Fibroblast of skin of left quadriceps (primary cell): ENCODE results near the gene FIGNL2.

Source experiments
- DNase-seq, 2 experiments: peaks; one replicate each; pipeline ENCODE4 v3.0.0-alpha.2; 2013; ENCODE audit warnings: low read depth in 2 of 2

Gene FIGNL2

GRCh38 chr12:51855586-51856428 is 7.3 kb upstream of the FIGNL2 start:
- peak in 1 of 2 experiments; percentile 14 for DNase-seq

DNA sequence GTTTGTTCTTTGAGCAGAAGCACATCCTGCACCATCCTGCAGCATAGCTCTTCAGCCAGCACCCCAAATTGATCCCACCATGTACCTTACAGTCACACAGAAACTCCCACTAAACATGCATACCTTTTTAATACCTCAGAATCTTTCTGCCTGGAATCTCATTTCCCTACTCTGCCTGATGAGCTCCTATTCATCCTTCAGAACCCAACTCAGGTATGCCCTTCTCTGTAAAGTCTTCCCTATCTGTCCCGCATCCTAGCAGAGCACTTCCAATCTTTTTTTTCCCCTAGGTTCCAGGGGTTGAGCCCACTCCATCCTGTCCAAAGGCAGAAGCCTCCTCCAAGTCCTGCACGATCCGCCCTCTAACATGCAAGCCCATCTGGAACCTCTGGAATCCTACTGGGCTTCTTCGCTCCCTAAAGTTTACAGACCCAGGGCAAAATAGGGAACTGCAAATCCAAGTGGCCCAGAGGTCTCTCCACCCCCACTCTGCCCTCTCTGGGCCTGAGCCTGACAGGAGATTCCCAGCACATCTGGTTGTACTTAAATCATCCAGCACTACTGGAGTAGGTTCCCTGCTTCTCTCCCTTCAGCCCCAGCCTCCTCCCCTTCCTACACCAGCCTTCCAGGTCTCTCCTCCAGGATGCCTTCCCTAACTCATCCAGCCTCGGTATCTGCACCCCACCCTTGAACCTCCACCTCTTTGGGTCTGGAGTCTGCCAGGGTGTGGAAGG is 4.1 kb upstream of the FIGNL2 start:
- DNase-seq, result peak in 1 of 2 experiments; percentile 15

DNA sequence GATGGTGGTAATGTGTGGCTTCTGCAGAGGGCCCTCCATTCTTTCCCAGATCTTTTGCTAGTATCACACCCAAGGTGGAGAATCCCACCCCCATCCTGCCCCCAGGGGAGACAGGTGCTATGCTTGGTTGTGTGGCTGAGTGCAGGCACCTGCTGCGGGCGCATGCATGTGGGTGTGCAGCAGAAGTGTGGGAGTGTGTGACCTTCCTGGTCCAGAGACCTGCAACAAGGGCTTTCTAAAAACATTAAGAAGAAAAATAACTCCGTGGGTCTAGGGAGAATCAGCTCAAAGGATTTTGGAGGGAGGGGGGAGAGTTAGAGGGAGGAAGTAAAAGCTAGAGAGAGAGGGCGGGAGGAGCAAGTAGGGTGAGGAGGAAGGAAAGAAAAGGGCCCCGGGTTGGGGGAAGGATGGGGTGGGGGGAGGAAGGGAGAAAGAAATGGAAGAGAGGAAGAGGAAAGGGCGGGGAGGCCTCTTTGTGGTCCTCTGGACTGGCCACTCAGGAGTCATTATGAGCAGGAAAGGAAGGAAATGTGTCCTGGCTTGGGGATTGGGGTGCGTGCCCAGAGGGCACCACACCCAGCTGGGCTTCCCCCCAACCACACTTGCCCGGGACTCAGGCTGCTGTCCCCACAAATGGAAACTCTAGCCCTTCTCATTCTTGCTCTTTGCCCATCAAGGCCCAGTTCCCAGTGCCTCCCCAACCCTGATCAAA is 3.1 kb upstream of the FIGNL2 start:
- DNase-seq, result no peak

DNA sequence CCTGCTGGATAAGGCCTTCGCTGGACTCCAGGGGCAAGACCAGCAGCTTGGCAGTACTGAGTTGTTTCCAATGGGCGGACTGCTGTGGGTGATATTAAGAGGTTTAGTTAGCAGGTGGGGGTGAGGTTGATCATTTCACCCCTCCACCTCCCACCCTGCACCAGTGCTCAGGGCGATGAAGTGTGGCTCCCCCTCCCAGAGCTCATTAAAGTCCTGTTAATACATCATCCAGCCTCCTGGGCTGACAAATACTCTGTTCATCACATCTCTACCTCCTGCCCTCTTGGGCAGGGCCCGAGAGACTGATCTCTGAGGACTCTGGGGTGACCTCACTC is 2.4 kb upstream of the FIGNL2 start:
- no peak for DNase-seq

DNA sequence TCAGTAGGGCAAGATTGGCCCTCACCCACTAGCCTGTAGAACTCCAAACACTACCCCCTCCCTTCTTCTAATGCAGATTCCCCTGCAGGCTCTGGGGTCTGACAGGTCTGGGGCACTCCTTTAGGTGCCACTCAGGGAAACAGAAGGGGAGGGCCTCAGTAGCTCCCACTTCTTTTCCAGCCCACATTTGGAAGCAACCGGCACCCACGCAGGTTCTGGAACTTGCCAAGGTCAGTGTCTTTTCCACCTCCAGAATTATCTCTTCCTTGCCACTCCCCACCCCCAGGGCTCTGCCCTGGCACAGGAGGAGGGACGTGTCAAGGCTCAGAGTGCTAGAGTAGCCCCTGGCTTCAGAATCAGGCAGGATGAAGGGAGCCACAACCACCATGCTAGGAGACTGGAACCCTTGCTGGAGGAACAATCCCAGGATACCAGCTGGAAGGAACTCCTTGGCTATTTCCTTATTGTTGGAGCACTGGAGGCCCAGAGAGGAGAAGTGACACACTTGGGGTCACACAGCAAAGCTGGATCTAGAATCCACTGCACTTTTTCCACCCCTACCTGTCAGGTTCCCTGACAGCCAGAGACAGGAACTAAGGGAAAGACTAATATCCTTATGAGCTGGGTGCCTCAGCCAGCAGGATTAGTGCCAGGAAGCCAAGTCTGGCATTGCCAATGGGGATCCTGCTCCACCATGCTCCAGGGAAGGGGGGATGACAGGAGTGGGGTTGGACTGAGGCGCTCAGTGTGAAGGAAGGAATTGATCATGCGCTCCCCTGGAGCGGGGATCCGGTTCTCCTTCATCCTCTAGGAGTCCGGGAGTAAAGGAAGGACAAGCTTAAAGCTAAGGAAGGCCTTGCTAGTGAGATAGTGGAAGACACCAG is 1.8 kb upstream of the FIGNL2 start:
- no peak for DNase-seq

GRCh38 chr12:51848841-51849735 is 570 bp upstream of the FIGNL2 start:
- no peak for DNase-seq

DNA sequence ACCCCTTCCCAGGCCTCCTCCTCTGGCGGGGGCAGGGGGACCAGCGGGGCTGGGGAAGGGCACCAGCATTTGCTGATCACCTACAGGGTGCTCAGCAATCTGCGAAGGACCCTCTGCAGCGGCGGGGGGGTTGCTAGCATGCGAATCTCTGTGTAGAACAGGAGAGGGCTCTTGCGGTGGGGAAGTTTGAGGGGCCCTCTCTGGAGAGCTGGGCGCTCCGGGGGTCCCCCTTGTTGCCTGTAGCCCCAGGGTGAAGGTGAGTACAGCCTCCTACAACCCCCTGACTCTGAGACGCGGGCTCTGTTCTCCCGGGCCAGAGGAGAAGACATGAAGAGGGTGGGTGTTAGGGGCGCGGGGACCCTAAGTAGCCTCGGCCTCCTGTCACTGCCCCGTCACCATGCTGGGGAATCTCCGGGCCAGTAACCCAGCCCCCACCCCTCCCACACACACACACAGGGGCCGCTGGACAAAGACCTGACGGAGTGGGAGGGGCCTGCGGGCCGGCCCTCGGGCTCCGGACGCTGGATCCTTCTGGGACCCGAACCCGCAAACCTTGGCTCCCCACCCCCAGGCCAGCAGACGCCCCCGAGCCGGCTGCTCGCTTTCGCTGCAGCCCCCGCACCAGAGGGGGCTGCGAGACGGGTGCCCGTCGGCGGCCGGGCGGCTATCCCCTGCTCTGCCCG is 734 bp downstream of the FIGNL2 start:
- no peak for DNase-seq

- DNase-seq, result no peak
Observed at GRCh38 chr12:51846911-51847642, 1.4 kb downstream of the FIGNL2 start.

GRCh38 chr12:51846271-51846691 is 2.2 kb downstream of the FIGNL2 start:
- no peak for DNase-seq

- no peak for DNase-seq
Observed at GRCh38 chr12:51845482-51845881, 3.0 kb downstream of the FIGNL2 start.

GRCh38 chr12:51844854-51845253 is 3.7 kb downstream of the FIGNL2 start:
- DNase-seq, result no peak

DNA sequence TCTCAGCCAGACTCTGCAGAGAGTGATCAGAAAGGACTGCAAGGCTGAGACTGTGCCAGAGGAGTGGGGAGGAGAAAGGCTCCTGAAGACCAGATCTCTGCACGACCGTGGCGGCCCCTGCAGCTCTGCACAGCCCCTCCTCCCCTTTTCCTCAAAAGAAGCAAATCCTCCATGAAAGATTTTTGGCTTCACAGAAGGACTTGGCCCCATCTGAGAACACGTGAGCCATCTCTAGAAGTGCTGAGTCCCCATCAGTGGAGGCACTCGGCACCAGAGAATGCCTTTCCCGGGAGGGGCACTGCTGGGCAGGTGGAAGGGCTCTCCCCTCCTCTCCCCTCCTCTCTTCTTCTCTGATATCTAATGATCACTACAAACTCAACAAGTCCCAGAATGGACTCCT is 6.8 kb downstream of the FIGNL2 start:
- no peak for DNase-seq

DNA sequence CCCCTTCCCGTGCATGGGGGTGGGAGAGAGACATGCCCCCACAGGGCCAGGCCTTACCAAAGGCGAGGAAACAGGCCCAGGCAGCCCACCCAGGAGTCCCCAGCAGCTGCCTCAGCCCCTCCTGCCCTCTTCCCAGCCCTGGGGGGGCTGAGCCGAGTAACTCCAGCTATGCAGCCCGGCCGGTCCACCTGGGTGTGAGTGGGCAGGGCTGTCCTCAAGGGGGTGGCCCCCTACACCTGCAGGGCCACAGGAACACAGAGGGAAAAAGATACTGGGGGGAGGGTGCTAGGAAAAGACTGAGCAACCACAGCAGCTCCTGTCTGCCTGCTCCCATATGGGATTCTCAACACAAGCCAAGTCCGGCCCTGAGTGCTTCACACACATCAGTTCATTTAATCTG is 7.6 kb downstream of the FIGNL2 start:
- no peak for DNase-seq

DNA sequence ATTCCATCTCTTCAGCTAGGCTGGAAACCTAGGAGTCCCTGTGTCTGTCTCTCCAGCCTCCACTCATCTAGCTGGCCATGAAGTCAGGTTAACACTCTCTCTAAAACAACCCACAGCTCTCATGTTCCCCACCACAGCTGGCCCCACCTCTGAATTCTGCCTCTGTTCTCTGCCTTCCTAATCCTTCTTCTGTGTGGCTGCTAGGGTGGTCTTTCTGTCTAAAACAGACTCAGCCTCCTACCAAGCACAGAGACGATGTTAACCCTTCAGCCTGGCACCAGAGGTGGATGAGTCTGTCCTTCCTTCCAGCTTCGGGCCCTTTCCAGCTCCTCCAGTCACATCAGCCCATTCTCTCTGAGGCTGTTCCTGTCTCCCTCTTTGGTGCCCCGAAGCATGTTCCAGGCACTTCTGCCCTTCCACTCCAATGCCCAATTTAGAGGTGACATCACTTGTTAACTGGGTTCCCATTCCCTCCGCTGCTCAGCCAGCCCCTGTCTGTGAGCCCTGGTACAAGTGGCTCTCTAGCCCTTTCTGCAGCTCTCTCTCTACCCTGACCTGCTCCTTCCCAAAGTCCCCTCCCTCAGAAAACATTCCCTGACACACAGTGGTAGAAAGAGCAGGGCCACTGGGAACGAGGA is 9.1 kb downstream of the FIGNL2 start:
- DNase-seq, result no peak

DNA sequence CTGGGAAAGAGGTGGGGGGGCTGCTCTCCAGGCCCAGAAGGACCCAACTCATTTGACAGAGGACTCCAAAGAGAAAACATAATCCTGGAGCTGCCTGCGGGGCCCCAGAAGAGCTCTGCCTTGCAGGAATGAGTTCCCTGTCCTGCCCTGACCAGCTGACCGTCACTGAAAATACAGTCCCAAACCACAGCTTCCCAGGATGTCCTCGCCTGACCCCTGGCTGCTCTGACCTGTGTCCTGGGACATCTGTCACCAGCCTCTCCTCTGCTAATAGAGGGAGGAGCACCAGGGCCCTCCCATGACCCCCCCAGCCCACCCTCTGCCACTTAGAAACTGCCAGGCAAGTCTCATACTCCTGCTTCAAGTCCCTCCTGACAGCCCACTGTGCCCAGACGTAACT is 9.8 kb downstream of the FIGNL2 start:
- DNase-seq, result no peak

DNA sequence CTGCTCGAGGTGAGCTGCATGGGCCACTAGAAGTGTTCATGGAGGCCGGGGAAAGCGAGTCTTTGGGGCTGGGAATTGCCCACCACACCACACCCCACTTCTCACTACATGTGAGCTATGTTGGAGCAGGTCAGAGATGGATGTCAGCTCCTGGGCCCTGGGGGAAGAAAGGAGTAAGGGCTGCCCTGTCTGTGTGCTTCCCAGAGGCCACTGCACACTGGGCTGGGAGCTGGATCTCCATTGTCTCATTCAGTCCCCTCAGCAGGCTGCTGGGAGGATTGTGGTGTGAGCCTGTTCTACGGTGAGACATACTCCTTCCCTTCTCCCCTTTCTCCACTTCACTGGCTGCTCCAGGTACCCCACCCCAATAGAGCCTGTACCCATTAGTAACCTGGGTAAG is 10.5 kb downstream of the FIGNL2 start:
- no peak for DNase-seq

DNA sequence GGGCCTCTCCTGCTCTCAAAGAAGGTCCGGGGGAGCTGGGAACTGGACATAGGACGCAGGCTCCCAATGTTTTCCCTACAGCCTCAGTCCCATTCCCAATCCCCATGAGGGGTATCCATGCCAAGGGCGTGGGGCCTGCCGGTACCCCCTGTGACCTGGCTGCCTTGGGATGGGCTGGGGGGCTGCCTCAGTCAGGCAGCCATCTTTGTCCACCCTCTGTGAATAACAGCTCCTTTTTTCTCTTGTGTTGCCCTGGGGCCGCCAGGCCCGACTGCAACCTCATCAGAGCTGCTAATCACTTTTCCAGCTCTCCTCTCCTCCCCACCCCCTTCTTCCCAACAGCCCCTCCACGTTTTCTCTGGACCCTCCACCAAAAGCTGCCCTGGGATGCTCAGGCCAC is 11.2 kb downstream of the FIGNL2 start:
- no peak for DNase-seq

- no peak for DNase-seq
Observed at GRCh38 chr12:51836827-51837173, 11.7 kb downstream of the FIGNL2 start.
